Epithelial cell of proximal tubule (primary cell): ENCODE measurements around the gene ITGA11. TPM values are rescaled to one million over a fixed set of nuclear protein-coding genes. Genes with fewer than 3 reads are reported as not detected.

Experiments used
- DNase-seq: peaks from one replicate; pipeline ENCODE4 v3.0.0-alpha.2; 2011; ENCODE audit warnings: low read depth
- H3K4me3 ChIP-seq: 2 replicates; pipeline ENCODE4 v1.5.1; 2011; ENCODE audit warnings: low read depth, mild to moderate bottlenecking, low read length
- CTCF ChIP-seq: conservative IDR thresholded peaks from 2 replicates; pipeline ENCODE4 v1.5.1; 2012; ENCODE audit warnings: low read depth, mild to moderate bottlenecking, low read length
- total RNA-seq: library from RNA; depleted of rRNA; stranded (reverse); fragments of >200 nt; gene quantifications from 2 replicates; pipeline ENCODE4 v1.2.3, GENCODE V29; 2015

ITGA11 gene
- total RNA-seq, 1 donor from 2014 or later = 1.6 TPM

DNA sequence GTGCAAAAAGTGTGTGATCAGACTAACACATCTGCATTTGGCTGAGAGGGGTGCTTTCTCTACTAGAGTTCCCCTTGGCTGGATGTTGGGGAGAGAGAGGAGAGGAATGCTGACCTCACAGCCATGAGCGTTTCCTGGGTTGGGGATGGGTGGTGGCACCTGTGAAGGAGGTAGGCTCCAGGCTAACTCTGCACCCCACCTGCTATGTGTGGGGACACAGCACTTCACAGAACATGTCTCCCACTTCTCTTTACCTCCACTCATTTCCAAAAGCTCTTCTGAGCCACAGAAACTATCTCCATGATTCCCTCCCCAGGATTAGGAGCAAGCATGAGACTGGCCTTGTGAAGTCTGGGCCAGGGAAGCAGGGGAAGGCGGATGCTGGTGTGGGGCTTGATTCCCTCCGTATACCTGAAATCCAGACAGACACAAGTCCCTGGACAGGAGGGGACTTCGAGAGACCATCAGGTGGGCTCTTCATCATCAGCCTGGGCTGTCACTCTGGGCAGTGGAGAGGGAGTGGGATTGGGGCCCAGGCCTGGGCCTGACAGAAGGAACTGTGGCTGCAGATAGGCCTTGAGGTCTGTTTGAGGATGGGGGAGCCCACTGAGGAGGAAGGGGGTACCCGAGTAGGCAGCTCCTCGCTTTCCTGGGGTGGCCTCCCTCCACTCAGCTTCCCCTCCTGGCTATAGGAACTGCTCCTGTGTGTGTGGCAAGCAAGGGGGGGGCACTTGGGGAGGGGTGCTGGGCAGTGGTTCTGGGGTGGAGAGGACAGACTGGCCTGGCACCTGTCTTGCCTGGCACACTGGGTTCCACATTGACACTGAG is 113.7 kb downstream of the ITGA11 start:
- no peak overlapping the region for H3K4me3 ChIP-seq
- TF ChIP-seq CTCF = no peak
- DNase-seq = no peak

DNA sequence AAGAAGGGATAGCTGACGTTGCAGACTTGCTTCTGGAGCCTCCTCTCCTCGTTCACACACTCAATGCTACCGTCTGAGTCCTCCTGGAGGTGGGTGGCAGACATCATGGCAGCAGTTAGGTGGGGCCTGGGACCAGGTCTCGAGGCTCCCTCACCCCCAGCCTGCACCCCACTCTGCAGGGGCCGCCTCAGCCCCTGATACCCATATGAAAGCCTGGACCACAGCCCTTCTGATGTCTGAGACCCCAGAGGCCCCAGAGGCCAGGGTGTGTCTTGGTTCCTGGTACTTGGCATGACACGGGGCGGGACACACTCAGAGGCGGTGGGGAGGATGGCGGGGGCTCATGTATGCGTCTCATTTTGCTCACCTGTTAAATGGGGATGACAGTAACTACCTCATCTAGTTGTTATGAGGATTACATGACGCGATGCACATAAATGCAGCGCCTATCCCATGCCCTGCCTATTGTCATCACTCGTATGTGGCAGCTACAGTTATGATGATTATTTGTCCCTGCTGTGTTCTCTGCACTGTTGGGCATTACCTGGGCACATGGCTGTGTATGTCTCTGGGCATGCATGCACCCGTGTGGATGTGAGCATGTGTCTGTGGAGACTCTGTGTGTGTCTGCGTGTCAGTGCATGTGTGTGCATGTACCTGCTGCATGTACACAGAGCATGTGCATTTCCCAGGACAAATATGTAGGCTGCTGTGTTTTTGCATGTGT is 114.5 kb downstream of the ITGA11 start:
- TF ChIP-seq CTCF = no peak
- DNase-seq = no peak
- H3K4me3 ChIP-seq = no peak overlapping the region

DNA sequence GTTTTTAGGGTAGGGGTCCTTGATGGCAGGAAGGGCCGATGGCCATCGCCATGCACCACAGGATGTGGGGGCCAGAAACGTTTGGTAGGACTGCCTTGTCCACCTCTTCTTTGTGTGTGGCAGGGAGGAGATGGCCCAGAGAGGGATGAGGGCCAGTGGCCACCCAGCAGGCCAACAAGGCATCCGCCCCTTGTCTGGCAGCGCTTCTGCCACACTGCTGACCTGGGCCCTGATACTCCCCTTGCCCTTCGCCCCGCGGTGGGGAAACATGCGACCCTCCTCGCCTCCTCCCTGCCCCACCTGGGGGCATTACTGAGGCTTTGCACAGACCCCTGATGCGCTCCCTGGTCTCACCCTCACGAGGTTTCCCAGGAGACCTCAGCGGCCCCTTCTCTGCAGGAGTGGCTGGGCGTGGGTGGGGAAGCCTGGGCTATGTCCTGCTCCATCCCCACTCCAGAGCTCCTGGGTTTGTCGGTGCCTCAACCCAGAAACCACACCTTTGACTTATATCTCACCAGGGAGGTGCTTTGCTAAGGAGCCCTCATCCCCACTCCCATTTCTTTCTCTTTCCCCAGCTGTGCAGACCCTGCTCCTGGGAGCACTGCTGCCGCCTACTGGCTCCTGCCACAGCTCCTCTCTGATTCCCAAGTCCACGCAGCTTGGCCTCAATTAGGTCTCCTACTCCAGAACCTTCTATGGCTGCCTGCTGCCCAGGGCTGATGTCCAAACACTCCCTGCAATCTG is 115.7 kb downstream of the ITGA11 start:
- DNase-seq = no peak
- peak; percentile 49 for TF ChIP-seq CTCF
- no peak overlapping the region for H3K4me3 ChIP-seq

- no peak overlapping the region for H3K4me3 ChIP-seq
- no peak for TF ChIP-seq CTCF
- no peak for DNase-seq
Measured at GRCh38 chr15:68315495-68316031, 116.4 kb downstream of the ITGA11 start.

- no peak for TF ChIP-seq CTCF
- no peak overlapping the region for H3K4me3 ChIP-seq
- DNase-seq = no peak
Measured at GRCh38 chr15:68315035-68315434, 116.9 kb downstream of the ITGA11 start.

DNA sequence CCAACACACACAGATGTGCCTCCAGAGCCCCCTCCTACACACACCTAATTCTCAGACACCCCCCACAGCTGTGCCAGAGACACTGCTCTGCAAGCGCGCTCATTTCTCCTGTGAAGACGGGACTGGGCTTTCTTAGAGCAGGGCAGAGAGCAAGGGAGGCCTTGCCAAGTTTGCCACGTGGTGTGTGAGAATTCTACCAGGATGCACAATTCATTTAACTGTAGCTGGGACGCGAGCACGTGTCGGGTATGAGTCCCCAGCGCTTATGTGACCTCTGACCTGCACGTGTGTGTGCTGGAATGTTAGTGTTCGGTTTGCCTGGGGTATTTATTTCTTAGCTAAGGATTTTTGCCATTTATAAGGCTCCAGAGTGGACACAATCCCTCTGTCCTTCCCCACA is 117.4 kb downstream of the ITGA11 start:
- DNase-seq = no peak
- no peak overlapping the region for H3K4me3 ChIP-seq

More for the DNA sequence above, 117.4 kb downstream of the ITGA11 start:
- no peak for TF ChIP-seq CTCF
